NCI-H345 treated with DMSO at 0.1 percent for 48 hours (cell line): ENCODE measurements around the gene GIGYF2.
"Not testable (repeated sequence)": the region's sequence is repeated elsewhere in the genome, so short reads cannot be mapped to it uniquely, and the experiment has no call there.

Experiments used
- DNase-seq: peaks from one replicate; lab custom pipeline; 2025; ENCODE audit not compliant: unreplicated experiment; lab: John Stamatoyannopoulos, UW

Gene GIGYF2

GRCh38 chr2:232810444-232810843, 113.3 kb downstream of the GIGYF2 start:
- no peak for DNase-seq

- no peak for DNase-seq
Observed at GRCh38 chr2:232815569-232815968, 118.4 kb downstream of the GIGYF2 start.

- DNase-seq = no peak
Observed at GRCh38 chr2:232816657-232817056, 119.5 kb downstream of the GIGYF2 start.

GRCh38 chr2:232817756-232818155, 120.6 kb downstream of the GIGYF2 start:
- no peak for DNase-seq

GRCh38 chr2:232829988-232830387, 132.9 kb downstream of the GIGYF2 start:
- DNase-seq = no peak

- DNase-seq = no peak
Observed at GRCh38 chr2:232831496-232831895, 134.4 kb downstream of the GIGYF2 start.

GRCh38 chr2:232833830-232834229, 136.7 kb downstream of the GIGYF2 start:
- DNase-seq = no peak

- no peak for DNase-seq
Observed at GRCh38 chr2:232835687-232836208, 138.6 kb downstream of the GIGYF2 start.

- no peak for DNase-seq
Observed at GRCh38 chr2:232836934-232837333, 139.8 kb downstream of the GIGYF2 start.

- no peak for DNase-seq
Observed at GRCh38 chr2:232838406-232838874, 141.3 kb downstream of the GIGYF2 start.

- no peak for DNase-seq
Observed at GRCh38 chr2:232839411-232840079, 142.4 kb downstream of the GIGYF2 start.

GRCh38 chr2:232842689-232843088, 145.6 kb downstream of the GIGYF2 start:
- DNase-seq = no peak

GRCh38 chr2:232843834-232844233, 146.7 kb downstream of the GIGYF2 start:
- no peak for DNase-seq

- no peak for DNase-seq
Observed at GRCh38 chr2:232846055-232846454, 148.9 kb downstream of the GIGYF2 start.

- DNase-seq = no peak
Observed at GRCh38 chr2:232850039-232850438, 152.9 kb downstream of the GIGYF2 start.

GRCh38 chr2:232852081-232852480, 154.9 kb downstream of the GIGYF2 start:
- DNase-seq = not testable (repeated sequence)

- no peak for DNase-seq
Observed at GRCh38 chr2:232852676-232853075, 155.5 kb downstream of the GIGYF2 start.

- no peak for DNase-seq
Observed at GRCh38 chr2:232854082-232854481, 157.0 kb downstream of the GIGYF2 start.

GRCh38 chr2:232857158-232857563, 160.0 kb downstream of the GIGYF2 start:
- no peak for DNase-seq

GRCh38 chr2:232859385-232859916, 162.3 kb downstream of the GIGYF2 start:
- no peak for DNase-seq

GRCh38 chr2:232860593-232861241, 163.6 kb downstream of the GIGYF2 start:
- DNase-seq = no peak

GRCh38 chr2:232861353-232861752, 164.2 kb downstream of the GIGYF2 start:
- no peak for DNase-seq
